Activated CD8-positive, alpha-beta memory T cell treated with anti-CD3 and anti-CD28 coated beads for 1 hour (primary cell): ENCODE data around the gene IZUMO1R.
"Not testable (repeated sequence)": the region's sequence is repeated elsewhere in the genome, so short reads cannot be mapped to it uniquely, and the experiment has no call there.

Experiments
- DNase-seq, 2 donors: peaks; one replicate each; pipeline ENCODE4 v3.0.0-alpha.2; 2020; ENCODE audit warnings: low read depth in 1 of 2; ENCODE audit errors: extremely low read depth in 1 of 2

IZUMO1R gene

GRCh38 chr11:94325681-94326080 lies 21.3 kb downstream of the IZUMO1R start:
- peak in 1 of 2 donors; percentile 14 for DNase-seq

GRCh38 chr11:94326947-94327346 lies 22.6 kb downstream of the IZUMO1R start:
- no peak for DNase-seq

GRCh38 chr11:94328587-94329080 lies 24.3 kb downstream of the IZUMO1R start:
- no peak for DNase-seq

GRCh38 chr11:94329501-94329900 lies 25.1 kb downstream of the IZUMO1R start:
- DNase-seq, result no peak

- DNase-seq, result no peak
These were observed 26.4 kb downstream of the IZUMO1R start for GRCh38 chr11:94330789-94331188.

GRCh38 chr11:94332814-94333213 lies 28.4 kb downstream of the IZUMO1R start:
- no peak for DNase-seq

GRCh38 chr11:94336033-94336432 lies 31.7 kb downstream of the IZUMO1R start:
- no peak for DNase-seq

- no peak for DNase-seq
These were observed 34.3 kb downstream of the IZUMO1R start for GRCh38 chr11:94338651-94339050.

GRCh38 chr11:94342250-94342649 lies 37.9 kb downstream of the IZUMO1R start:
- DNase-seq, result no peak

GRCh38 chr11:94343495-94343894 lies 39.1 kb downstream of the IZUMO1R start:
- no peak for DNase-seq

- DNase-seq, result not testable (repeated sequence)
These were observed 41.9 kb downstream of the IZUMO1R start for GRCh38 chr11:94346311-94346710.

- not testable (repeated sequence) for DNase-seq
These were observed 46.6 kb downstream of the IZUMO1R start for GRCh38 chr11:94350850-94351563.
